ENCODE data around the gene SLC6A2. TPM values are rescaled to one million over a fixed set of nuclear protein-coding genes. Genes with fewer than 3 reads are reported as not detected.
"Not testable (repeated sequence)": the region's sequence is repeated elsewhere in the genome, so short reads cannot be mapped to it uniquely, and the experiment has no call there.

The SLC6A2 gene
- total RNA-seq, 2 experiments from 2014 or later: not detected

- intact Hi-C loops (cut with DNase I, micrococcal nuclease): no loop called here
Measured at GRCh38 chr16:55746081-55746480, 90.3 kb downstream of the SLC6A2 start.

DNA sequence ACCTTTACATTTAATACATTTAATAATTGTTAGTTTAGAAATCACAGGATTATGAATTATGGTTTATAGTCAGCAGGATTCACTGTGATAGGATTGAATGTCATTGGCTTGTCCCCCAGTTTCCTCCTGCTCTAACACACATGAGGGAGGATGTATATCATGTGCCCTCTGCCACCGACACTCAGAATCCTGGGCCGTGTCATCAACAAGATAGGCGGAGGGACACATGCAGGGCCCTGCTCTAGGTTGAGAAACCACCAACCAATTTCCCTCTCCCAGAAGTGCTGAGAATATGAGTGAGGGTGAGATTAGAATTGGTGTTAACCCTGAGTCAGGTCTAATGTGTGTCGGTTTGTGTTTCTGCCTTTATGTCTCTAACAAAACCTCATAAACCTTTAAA lies 92.0 kb downstream of the SLC6A2 start:
- Histone ChIP-seq H3K4me1 (ENCODE audit: insufficient read depth, low read length) (no peaks in the 10 kb centered on the region), H3K27me3 (ENCODE audit: control insufficient read depth in 1 of 2, insufficient read depth in 2 of 2, low read length in 2 of 2) (peaks cover 2 to 6% of the 10 kb centered on the region in 2 experiments), H3K36me3 (ENCODE audit: insufficient read depth, low read length) (no peaks in the 10 kb centered on the region), H3K4me3 (ENCODE audit: low read length) (no peak overlapping the region), H3K27ac (ENCODE audit: low read depth in 1 of 2, low read length in 2 of 2) (no peak overlapping the region), H3K9me3 (ENCODE audit: control insufficient read depth in 1 of 2, insufficient read depth in 1 of 2, low read length in 2 of 2) (peaks cover 0 to 10% of the 10 kb centered on the region in 2 experiments)
- ChIA-PET CTCF (no interaction called here), POLR2A (no interaction called here)
- no peak for TF ChIP-seq CTCF (IDR thresholded peaks at IDR 0.05)
- H3K9me3 Mint-ChIP-seq: no peaks in the 10 kb centered on the region
- ATAC-seq (ENCODE audit: poor library complexity) (no peak), DNase-seq (no peak)
- H3K36me3 Mint-ChIP-seq (ENCODE audit: low read depth): no peaks in the 10 kb centered on the region
- H3K4me3 Mint-ChIP-seq: no peak overlapping the region
- peaks cover 4% of the 10 kb centered on the region for H3K4me1 Mint-ChIP-seq (ENCODE audit: low read depth)
- no peak overlapping the region for H3K27ac Mint-ChIP-seq
- intact Hi-C loops (cut with DNase I, micrococcal nuclease): no loop called here
- H3K27me3 Mint-ChIP-seq: peaks cover 34% of the 10 kb centered on the region

More at GRCh38 chr16:55746081-55746480, 90.3 kb downstream of the SLC6A2 start:
- Mint-ChIP-seq H3K9me3 (no peaks in the 10 kb centered on the region), H3K4me1 (ENCODE audit: low read depth) (no peaks in the 10 kb centered on the region), H3K27me3 (peaks cover 50% of the 10 kb centered on the region), H3K27ac (no peak overlapping the region), H3K36me3 (ENCODE audit: low read depth) (no peaks in the 10 kb centered on the region), H3K4me3 (no peak overlapping the region)
- ChIA-PET CTCF (no interaction called here), POLR2A (no interaction called here)
- TF ChIP-seq CTCF (IDR thresholded peaks at IDR 0.05): no peak
- H3K9me3 ChIP-seq (ENCODE audit: control insufficient read depth in 1 of 2, insufficient read depth in 1 of 2, low read length in 2 of 2): peaks cover 0 to 3% of the 10 kb centered on the region in 2 experiments
- no peak overlapping the region for H3K4me3 ChIP-seq (ENCODE audit: low read length)
- ATAC-seq (ENCODE audit: poor library complexity): no peak
- no peak for DNase-seq
- no peak overlapping the region for H3K27ac ChIP-seq (ENCODE audit: low read depth in 1 of 2, low read length in 2 of 2)
- H3K27me3 ChIP-seq (ENCODE audit: control insufficient read depth in 1 of 2, insufficient read depth in 2 of 2, low read length in 2 of 2): peaks cover 5 to 8% of the 10 kb centered on the region in 2 experiments
- H3K4me1 ChIP-seq (ENCODE audit: insufficient read depth, low read length): no peaks in the 10 kb centered on the region
- H3K36me3 ChIP-seq (ENCODE audit: insufficient read depth, low read length): no peaks in the 10 kb centered on the region

DNA sequence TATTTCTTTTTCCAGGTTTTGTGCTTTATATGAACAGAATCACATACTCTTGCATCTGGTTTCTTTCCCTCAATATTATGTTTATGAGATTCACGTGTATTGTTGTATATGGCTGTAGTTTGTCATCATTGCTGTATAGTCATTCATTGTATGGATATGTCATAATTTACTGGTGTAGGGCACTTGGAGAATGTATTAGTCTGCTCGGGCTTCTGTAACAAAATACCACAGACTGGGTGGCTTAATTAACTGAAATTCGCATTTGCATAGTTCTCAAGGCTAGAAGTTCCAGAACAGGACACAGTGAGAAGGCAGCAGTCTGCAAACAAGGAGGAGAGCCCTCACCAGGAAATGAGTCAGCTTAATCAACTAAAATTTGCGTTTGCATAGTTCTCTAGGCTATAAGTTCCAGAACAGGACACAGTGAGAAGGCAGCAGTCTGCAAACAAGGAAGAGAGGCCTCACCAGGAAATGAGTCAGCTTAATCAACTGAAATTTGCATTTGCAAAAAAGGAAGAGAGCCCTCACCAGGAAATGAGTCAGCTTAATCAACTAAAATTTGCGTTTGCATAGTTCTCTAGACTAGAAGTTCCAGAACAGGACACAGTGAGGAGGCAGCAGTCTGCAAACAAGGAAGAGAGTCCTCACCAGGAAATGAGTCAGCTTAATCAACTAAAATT lies 96.8 kb downstream of the SLC6A2 start:
- CTCF ChIA-PET; H3K4me3 Mint-ChIP-seq; H3K9me3 Mint-ChIP-seq; H3K36me3 ChIP-seq (ENCODE audit: insufficient read depth, low read length); H3K36me3 Mint-ChIP-seq (ENCODE audit: low read depth); H3K27me3 Mint-ChIP-seq; intact Hi-C loops (cut with DNase I, micrococcal nuclease); ATAC-seq (ENCODE audit: poor library complexity); H3K4me3 ChIP-seq (ENCODE audit: low read length); H3K27ac Mint-ChIP-seq; H3K27ac ChIP-seq (ENCODE audit: low read depth in 1 of 2, low read length in 2 of 2); H3K27me3 ChIP-seq (ENCODE audit: control insufficient read depth in 1 of 2, insufficient read depth in 2 of 2, low read length in 2 of 2); POLR2A ChIA-PET: not testable (repeated sequence)
- Histone ChIP-seq H3K9me3 (ENCODE audit: control insufficient read depth in 1 of 2, insufficient read depth in 1 of 2, low read length in 2 of 2) (peaks cover 0 to 13% of the 10 kb centered on the region in 2 experiments), H3K4me1 (ENCODE audit: insufficient read depth, low read length) (peaks cover 14% of the 10 kb centered on the region)
- H3K4me1 Mint-ChIP-seq (ENCODE audit: low read depth): peaks cover 11% of the 10 kb centered on the region
- peak in 3 of 14 experiments; percentile 25 to 60 (median 52) for DNase-seq

GRCh38 chr16:55753145-55753631 lies 97.4 kb downstream of the SLC6A2 start:
- H3K27me3 ChIP-seq (ENCODE audit: control insufficient read depth in 1 of 2, insufficient read depth in 2 of 2, low read length in 2 of 2); H3K27me3 Mint-ChIP-seq; H3K36me3 ChIP-seq (ENCODE audit: insufficient read depth, low read length); intact Hi-C loops (cut with DNase I, micrococcal nuclease); H3K36me3 Mint-ChIP-seq (ENCODE audit: low read depth); ATAC-seq (ENCODE audit: poor library complexity); POLR2A ChIA-PET; CTCF ChIA-PET; H3K4me3 Mint-ChIP-seq; H3K9me3 Mint-ChIP-seq; H3K4me3 ChIP-seq (ENCODE audit: low read length): not testable (repeated sequence)
- Histone ChIP-seq H3K27ac (ENCODE audit: low read depth in 1 of 2, low read length in 2 of 2) (peak overlapping the region in 1 of 2 donors; percentile 40), H3K9me3 (ENCODE audit: control insufficient read depth in 1 of 2, insufficient read depth in 1 of 2, low read length in 2 of 2) (peaks cover 0 to 13% of the 10 kb centered on the region in 2 experiments), H3K4me1 (ENCODE audit: insufficient read depth, low read length) (peaks cover 14% of the 10 kb centered on the region)
- Mint-ChIP-seq H3K4me1 (ENCODE audit: low read depth) (peaks cover 11% of the 10 kb centered on the region), H3K27ac (peak overlapping the region; percentile 49)
- DNase-seq: peak in 3 of 14 experiments; percentile 20 to 55 (median 46)

Other genes with a start within 250 kb of the SLC6A2 start
- gene MMP2, start 176.8 kb upstream of the SLC6A2 start, total RNA-seq: not detected
- under 1 TPM; 0.22 to 0.36 TPM for gene LPCAT2, start 146.9 kb upstream of the SLC6A2 start, total RNA-seq
- not detected for gene CAPNS2, start 89.3 kb upstream of the SLC6A2 start, total RNA-seq
- under 1 TPM; 0.22 to 0.81 TPM for gene CES1, start 177.1 kb downstream of the SLC6A2 start, total RNA-seq
- not detected for gene CES5A, start 219.4 kb downstream of the SLC6A2 start, total RNA-seq